Right atrium auricular region (tissue), 2 donors: ENCODE measurements around the gene FBXO3. TPM values are rescaled to one million over a fixed set of nuclear protein-coding genes. Genes with fewer than 3 reads are reported as not detected.
"Not testable (repeated sequence)": the region's sequence is repeated elsewhere in the genome, so short reads cannot be mapped to it uniquely, and the experiment has no call there.

ENCODE experiments used
- DNase-seq: peaks from one replicate; pipeline ENCODE4 v3.0.0-alpha.2; 2019; ENCODE audit warnings: low spot score
- H3K27ac ChIP-seq, 2 donors: fragments of 200-600 bp; sonication (generic); 1 replicate in 1 of 2; 2 replicates in 1 of 2; pipeline ENCODE4 v1.5.1; 2016 to 2019
- H3K27me3 ChIP-seq, 2 donors: fragments of 200-600 bp; sonication (generic); one replicate each; pipeline versions ENCODE4 v1.5.1 to v1.6.0; 2017 to 2019
- H3K36me3 ChIP-seq: fragments of 200-600 bp; sonication (generic); one replicate; pipeline ENCODE4 v1.5.1; 2016
- H3K4me1 ChIP-seq, 2 donors: fragments of 200-600 bp; sonication (generic); one replicate each; pipeline versions ENCODE4 v1.5.1 to v1.6.0; 2017 to 2019
- H3K4me3 ChIP-seq, 2 donors: fragments of 200-600 bp; sonication (generic); 1 replicate in 1 of 2; 2 replicates in 1 of 2; pipeline ENCODE4 v1.5.1; 2017 to 2019; ENCODE audit warnings: mild to moderate bottlenecking in 1 of 2, moderate library complexity in 1 of 2
- H3K9me3 ChIP-seq, 2 donors: fragments of 200-600 bp; sonication (generic); one replicate each; pipeline ENCODE4 v1.5.1; 2019
- total RNA-seq, 2 donors: library from RNA; depleted of rRNA; stranded (reverse); fragments of >200 nt; gene quantifications; one replicate each; pipeline ENCODE4 v1.1.0, GENCODE V29; 2016
- TF ChIP-seq, protein P1 (sequence below), 2 donors: fragments of 200-600 bp; sonication (generic); IDR thresholded peaks; one replicate each; pipeline ENCODE4 v1.5.1; 2019; ENCODE audit warnings: antibody characterized with exemption in 2 of 2

The FBXO3 gene
- total RNA-seq, 2 donors from 2014 or later = 30.7 to 47.9 TPM

- peaks cover 0 to 10% of the 10 kb centered on the region in 2 donors for H3K4me1 ChIP-seq
- no peak overlapping the region for H3K27ac ChIP-seq
- no peaks in the 10 kb centered on the region for H3K36me3 ChIP-seq
- H3K9me3 ChIP-seq = no peaks in the 10 kb centered on the region
- TF ChIP-seq, protein P1, sequence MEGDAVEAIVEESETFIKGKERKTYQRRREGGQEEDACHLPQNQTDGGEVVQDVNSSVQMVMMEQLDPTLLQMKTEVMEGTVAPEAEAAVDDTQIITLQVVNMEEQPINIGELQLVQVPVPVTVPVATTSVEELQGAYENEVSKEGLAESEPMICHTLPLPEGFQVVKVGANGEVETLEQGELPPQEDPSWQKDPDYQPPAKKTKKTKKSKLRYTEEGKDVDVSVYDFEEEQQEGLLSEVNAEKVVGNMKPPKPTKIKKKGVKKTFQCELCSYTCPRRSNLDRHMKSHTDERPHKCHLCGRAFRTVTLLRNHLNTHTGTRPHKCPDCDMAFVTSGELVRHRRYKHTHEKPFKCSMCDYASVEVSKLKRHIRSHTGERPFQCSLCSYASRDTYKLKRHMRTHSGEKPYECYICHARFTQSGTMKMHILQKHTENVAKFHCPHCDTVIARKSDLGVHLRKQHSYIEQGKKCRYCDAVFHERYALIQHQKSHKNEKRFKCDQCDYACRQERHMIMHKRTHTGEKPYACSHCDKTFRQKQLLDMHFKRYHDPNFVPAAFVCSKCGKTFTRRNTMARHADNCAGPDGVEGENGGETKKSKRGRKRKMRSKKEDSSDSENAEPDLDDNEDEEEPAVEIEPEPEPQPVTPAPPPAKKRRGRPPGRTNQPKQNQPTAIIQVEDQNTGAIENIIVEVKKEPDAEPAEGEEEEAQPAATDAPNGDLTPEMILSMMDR (IDR thresholded peaks at IDR 0.05) = no peak
- peak overlapping the region; percentile 16 to 38 for H3K4me3 ChIP-seq
- no peak for DNase-seq
- peaks cover 0 to 6% of the 10 kb centered on the region in 2 donors for H3K27me3 ChIP-seq
Observed at GRCh38 chr11:33802194-33802950, 28.1 kb upstream of the FBXO3 start.

- Histone ChIP-seq H3K4me3 (peak overlapping the region in 1 of 2 donors; percentile 38), H3K36me3 (no peaks in the 10 kb centered on the region), H3K4me1 (peaks cover 0 to 10% of the 10 kb centered on the region in 2 donors), H3K27me3 (peaks cover 0 to 6% of the 10 kb centered on the region in 2 donors), H3K27ac (no peak overlapping the region), H3K9me3 (no peaks in the 10 kb centered on the region)
- TF ChIP-seq, protein P1 (IDR thresholded peaks at IDR 0.05) = no peak
- no peak for DNase-seq
Observed at GRCh38 chr11:33801821-33802193, 27.5 kb upstream of the FBXO3 start.

DNA sequence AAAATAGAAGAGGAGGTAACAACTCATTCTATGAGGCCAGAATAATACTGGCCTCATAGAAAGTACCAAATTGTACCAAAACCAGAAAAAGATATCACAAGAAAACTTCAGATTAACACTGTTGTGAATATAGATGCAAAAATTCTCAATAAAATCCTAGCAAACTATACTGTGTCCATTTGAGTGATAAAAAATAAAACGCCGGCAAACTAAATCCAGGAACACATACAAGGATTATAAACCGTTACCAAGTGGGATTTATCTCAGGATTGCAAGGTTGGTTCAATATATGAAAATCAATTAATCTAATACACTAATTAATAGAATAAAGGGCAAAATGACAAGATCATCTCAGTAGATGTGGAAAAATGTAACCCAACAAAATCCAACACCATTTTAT lies 23.6 kb upstream of the FBXO3 start:
- Histone ChIP-seq H3K4me3 (no peak overlapping the region), H3K27ac (no peak overlapping the region), H3K36me3 (no peaks in the 10 kb centered on the region), H3K27me3 (peaks cover 0 to 6% of the 10 kb centered on the region in 2 donors), H3K9me3 (no peaks in the 10 kb centered on the region), H3K4me1 (peaks cover 0 to 10% of the 10 kb centered on the region in 2 donors)
- no peak for DNase-seq
- TF ChIP-seq, protein P1 (IDR thresholded peaks at IDR 0.05) = no peak

GRCh38 chr11:33790040-33790439 lies 15.7 kb upstream of the FBXO3 start:
- Histone ChIP-seq H3K4me1 (no peaks in the 10 kb centered on the region), H3K36me3 (no peaks in the 10 kb centered on the region), H3K27me3 (no peaks in the 10 kb centered on the region), H3K27ac (no peak overlapping the region), H3K4me3 (no peak overlapping the region), H3K9me3 (no peaks in the 10 kb centered on the region)
- no peak for DNase-seq
- TF ChIP-seq, protein P1 (IDR thresholded peaks at IDR 0.05) = no peak

GRCh38 chr11:33788095-33788494 lies 13.8 kb upstream of the FBXO3 start:
- not testable (repeated sequence) for H3K4me1 ChIP-seq, H3K27me3 ChIP-seq, H3K36me3 ChIP-seq, H3K27ac ChIP-seq, H3K4me3 ChIP-seq, DNase-seq, H3K9me3 ChIP-seq

DNA sequence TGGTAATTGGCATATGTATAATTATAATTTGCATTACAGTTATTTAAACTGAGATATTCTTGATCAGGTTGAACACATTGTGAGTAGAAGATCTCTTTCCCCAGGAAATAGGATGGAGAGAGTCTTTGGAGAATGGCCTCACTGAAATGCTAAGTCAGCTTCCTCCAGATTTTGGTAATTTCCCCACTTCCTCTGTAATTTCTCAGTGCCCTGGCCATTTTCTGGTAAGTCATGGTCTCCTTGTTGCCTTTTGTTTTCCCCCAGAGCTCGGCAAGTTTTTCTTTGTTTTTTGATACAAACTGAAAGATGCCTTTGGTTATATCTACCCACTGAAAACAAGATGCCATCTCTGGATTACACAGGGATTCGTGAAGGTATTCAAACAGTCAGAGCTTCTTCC lies 12.8 kb upstream of the FBXO3 start:
- Histone ChIP-seq H3K27me3 (no peaks in the 10 kb centered on the region), H3K36me3 (no peaks in the 10 kb centered on the region), H3K4me1 (no peaks in the 10 kb centered on the region), H3K4me3 (no peak overlapping the region), H3K9me3 (no peaks in the 10 kb centered on the region), H3K27ac (no peak overlapping the region)
- TF ChIP-seq, protein P1 (IDR thresholded peaks at IDR 0.05) = no peak
- DNase-seq = no peak
